ENCODE data around the gene FBXO39.

DNA sequence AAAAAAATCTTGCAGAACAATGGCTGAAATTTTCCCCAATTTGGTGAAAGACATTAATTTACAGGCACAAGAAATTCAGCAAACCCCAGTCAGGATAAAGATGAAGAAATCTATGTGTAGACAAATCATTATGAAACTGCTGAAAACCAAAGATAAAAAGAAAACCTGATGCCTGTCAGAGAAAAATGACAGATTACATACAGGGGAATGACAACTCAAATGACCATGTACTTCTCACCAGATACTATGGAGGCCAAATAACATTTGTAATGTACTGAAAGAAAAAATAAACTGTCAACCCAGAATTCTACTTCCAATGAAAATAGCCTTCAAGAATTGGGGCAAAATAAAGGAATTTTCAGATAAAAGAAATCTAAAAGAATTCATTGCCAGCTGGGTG lies 27.4 kb upstream of the FBXO39 start:
- TF ChIP-seq, protein P1, sequence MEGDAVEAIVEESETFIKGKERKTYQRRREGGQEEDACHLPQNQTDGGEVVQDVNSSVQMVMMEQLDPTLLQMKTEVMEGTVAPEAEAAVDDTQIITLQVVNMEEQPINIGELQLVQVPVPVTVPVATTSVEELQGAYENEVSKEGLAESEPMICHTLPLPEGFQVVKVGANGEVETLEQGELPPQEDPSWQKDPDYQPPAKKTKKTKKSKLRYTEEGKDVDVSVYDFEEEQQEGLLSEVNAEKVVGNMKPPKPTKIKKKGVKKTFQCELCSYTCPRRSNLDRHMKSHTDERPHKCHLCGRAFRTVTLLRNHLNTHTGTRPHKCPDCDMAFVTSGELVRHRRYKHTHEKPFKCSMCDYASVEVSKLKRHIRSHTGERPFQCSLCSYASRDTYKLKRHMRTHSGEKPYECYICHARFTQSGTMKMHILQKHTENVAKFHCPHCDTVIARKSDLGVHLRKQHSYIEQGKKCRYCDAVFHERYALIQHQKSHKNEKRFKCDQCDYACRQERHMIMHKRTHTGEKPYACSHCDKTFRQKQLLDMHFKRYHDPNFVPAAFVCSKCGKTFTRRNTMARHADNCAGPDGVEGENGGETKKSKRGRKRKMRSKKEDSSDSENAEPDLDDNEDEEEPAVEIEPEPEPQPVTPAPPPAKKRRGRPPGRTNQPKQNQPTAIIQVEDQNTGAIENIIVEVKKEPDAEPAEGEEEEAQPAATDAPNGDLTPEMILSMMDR (IDR thresholded peaks at IDR 0.05), result no peak
- no peak for TF ChIP-seq POLR2A (IDR thresholded peaks at IDR 0.05)

All from esophagus squamous epithelium (tissue), 4 donors.